GM21390 (cell line): ENCODE results near the gene TEN1.
"Not testable (repeated sequence)": the region's sequence is repeated elsewhere in the genome, so short reads cannot be mapped to it uniquely, and the experiment has no call there.

ENCODE experiments used
- ATAC-seq: cut with Tn5 transposase; IDR thresholded peaks from one replicate; pipeline ENCODE4 v1.9.1; 2021; ENCODE audit not compliant: unreplicated experiment

TEN1 gene

DNA sequence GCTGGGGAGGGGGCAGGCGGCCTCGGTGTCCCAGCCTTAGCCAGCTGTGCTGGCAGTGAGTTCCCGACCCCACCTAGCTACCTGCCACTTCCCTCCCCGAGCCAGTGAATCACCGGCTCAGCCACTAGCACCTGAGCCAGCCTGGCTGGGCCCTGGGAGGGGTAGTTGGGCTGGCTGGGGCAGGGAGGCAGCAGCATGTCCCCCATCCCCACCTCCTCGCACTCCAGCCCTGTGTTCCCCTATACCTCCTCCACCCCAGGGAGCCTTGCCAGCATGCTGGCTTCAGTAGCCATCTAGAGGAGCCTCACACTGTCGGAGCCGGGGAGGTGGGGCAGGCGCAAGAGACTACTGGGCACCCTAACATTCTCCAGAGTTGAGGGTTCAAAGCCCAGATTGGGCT lies 45.3 kb downstream of the TEN1 start:
- no peak for ATAC-seq

GRCh38 chr17:76025294-76025693 lies 46.3 kb downstream of the TEN1 start:
- ATAC-seq = no peak

DNA sequence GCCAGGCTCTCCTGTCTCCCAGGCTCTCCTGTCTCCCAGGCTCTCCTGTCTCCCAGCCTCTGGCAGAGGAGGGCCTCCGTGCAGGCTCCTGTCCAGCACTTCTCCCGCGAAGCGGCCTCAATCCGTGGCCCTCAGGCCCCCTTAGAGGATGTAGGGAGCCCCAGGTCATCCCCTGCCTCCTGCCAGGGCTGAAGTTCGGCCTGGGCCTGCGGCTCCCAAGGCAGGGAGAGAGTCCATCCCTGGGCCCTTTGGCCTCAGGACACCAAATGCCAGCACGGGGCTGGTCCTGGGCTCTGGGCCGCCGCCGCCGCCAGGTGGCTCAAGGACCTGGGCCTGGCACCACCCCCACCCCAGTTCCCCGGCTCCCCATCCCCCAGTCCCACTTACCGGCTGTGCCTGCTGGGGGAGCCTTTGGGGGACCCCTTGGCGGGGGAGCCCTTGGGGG lies 47.7 kb downstream of the TEN1 start:
- ATAC-seq = no peak

DNA sequence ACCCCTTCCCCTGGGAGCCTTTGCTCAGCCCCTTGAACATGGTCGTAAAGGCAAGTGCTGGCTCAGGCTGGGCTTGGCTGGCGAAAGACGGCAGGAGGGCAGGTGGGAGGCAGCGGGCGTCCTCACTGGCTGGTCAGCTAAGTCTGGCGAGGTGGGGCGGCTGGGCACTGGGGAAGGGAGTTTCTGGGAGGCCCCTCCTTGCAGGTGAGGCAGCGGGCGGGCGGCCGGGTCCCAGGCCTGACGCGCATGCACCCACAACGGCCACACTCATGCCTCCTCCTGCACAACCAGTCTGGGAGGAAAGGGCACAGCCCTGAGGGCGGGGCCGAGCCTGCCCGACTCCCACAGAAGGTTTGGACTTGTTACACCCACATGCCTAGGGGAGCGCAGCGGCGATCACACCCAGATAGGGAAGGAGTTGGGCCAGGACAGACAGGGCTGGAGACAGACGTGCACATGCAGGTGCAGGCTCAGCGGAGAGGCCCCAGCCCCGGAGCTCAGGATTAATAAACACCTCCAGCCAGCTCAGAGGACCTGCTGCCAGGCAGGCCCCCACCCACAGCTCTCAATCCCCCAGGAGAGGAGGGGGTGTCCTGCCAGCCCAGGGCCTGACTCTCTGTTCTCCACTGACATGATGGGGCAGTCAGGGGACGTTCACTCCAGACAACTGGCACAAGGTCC lies 48.3 kb downstream of the TEN1 start, which contains the start of gene EVPL:
Gene EVPL (minus strand): TSS at position 148 of the 681 bp plus-strand sequence. CDS start 108 bp downstream, at position 40.
- ATAC-seq = no peak

- ATAC-seq = no peak
Observed at GRCh38 chr17:76032073-76032779, 53.2 kb downstream of the TEN1 start.

DNA sequence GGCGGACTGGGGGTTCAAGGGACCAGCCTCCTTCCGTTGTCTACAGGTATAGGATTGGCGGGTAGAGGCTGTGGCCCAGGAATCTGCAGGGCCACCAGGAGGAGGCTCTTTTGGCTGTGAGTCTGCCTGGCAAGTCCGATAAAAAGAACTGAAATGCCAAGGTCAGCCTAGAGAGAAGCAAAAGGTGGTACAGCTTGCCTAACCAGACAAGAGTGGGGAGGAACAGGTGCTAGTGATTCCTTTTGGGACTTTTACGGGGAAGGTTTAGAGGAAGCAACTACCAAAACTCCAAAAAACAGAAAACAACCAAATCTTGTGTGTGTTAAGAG lies 53.7 kb downstream of the TEN1 start:
- no peak for ATAC-seq

DNA sequence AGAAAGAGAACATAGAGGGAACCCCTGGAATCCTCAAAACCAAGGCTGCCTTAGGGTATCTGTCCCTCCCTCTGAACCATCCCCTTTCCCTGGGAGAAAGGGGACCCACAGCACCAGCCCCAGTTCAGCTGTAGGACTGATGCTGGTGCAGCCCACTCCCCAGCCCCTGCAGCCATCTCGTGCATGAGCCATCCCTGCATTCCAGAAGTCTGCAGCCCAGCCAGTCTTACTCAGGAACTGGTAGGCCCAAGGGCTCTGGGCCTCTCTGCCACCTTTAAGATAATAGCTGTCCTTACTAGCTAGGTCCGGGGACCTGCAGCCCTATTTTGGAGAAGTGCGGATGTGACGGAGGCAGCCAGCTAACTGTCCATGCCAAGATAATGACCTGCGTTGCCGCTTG lies 54.1 kb downstream of the TEN1 start:
- ATAC-seq = no peak

- no peak for ATAC-seq
Observed at GRCh38 chr17:76034428-76035350, 55.6 kb downstream of the TEN1 start.

- ATAC-seq = no peak
Observed at GRCh38 chr17:76036497-76037261, 57.6 kb downstream of the TEN1 start.

DNA sequence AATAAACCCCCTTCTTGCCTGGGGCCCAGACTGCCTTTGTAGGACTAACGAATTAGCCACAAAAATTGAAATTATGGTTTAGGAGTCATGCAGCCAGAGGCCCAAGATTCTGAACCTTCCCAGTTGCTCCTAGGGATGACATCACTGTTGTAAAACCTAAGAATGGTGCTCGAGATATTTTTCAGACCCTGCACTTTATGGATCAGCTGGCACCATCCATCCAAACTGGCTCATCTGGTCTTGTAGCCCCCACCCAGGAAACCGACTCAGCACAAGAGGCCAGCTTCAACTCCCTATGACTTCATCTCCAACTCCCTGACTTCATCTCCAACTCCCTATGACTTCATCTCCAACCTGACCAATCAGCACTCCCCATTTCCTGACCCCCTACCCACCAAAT lies 59.0 kb downstream of the TEN1 start:
- ATAC-seq = no peak

GRCh38 chr17:76039121-76039520 lies 60.1 kb downstream of the TEN1 start:
- ATAC-seq = no peak

GRCh38 chr17:76040376-76040775 lies 61.3 kb downstream of the TEN1 start:
- no peak for ATAC-seq

DNA sequence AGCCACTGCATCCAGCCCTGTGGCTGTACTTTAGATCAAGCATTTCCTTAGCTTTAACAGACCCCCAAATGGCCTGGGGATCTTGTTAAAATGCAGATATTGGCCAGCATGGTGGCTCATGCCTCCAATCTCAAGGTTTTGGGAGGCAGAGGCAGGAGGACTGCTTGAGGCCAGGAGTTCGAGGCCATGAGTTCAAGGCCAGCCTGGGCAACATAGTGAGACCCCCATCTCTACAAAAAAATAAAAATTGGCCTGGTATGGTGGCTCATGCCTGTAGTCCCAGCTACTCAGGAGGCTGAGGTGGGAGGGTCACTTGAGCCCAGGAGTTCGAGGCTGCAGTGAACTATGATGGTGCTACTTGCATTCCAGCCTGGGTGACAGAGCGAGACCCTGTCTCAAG lies 63.8 kb downstream of the TEN1 start:
- not testable (repeated sequence) for ATAC-seq

DNA sequence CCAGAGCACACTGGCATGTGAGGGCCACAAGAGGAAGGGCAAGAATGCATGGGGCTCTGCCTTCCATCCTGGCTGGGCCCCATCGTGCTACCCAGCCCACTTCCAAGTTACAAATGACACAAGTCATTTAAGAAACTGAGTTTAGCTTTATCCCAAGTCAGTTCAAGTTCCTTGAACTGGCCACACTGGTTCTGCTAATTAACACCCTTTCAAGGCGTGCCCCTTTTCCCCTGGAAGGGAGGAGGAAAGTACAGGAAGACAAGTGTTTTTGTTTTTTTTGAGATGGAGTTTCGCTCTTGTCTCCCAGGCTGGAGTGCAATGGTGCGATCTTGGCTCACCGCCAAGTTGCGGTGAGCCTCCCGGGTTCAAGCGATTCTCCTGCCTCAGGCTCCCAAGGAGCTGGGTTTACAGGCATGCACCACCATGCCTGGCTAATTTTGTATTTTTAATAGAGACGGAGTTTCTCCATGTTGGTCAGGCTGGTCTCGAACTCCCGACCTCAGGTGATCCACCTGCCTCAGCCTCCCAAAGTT lies 65.5 kb downstream of the TEN1 start:
- not testable (repeated sequence) for ATAC-seq

GRCh38 chr17:76046064-76046463 lies 67.0 kb downstream of the TEN1 start:
- no peak for ATAC-seq

DNA sequence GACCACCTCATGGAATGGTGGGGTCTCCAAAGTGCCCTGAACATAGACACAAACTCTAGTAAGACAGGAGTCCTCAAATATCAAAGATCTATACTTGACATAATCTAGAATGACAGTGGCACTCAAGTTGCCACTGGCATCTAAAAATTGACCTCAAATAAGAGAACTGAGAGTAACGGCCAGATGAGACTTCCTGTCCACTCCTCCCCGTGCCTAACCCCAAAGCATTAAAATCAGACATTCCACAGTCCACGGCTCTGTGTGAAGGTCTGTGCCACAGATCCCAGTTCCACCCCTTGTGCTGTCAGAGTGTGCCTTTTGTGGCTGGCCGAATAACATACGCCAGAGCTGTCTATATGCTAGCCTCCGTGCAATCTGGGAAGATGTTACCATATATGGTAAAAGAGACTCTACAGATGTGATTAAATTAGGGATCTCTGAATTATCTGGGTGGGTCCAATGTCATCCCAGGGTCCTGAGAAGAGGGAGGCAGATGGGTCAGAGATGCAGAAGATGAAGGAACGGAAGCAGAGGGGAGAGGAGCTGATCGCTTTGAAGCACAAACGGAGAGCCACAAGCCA lies 69.1 kb downstream of the TEN1 start:
- no peak for ATAC-seq

DNA sequence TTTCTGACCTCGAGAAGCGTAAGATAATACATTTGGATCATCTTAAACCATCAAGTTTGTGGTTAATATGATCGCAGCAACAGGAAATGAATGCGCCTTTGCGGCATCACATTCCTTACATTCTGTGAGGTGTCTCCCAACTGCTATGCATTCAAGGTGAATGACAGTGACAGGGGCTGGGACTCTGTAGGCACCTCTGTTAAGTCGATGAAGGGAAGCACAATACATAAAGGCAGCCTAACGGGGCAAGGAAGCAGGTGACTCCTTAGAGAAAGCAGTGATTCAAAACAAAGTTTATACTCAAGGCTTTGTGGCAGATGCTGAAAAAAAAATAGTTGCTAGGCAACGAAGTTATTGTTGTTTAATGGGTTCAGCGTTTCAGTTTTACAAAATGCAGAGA lies 69.7 kb downstream of the TEN1 start:
- ATAC-seq = no peak

- ATAC-seq = no peak
Observed at GRCh38 chr17:76049239-76049638, 70.2 kb downstream of the TEN1 start.

- ATAC-seq = no peak
Observed at GRCh38 chr17:76049836-76050537, 70.9 kb downstream of the TEN1 start.
